Measurements from ENCODE around the gene PSMA3. TPM values are rescaled to one million over a fixed set of nuclear protein-coding genes. Genes with fewer than 3 reads are reported as not detected.

The PSMA3 gene
- total RNA-seq, 4 donors from 2014 or later = 61.2 to 204 (median 114) TPM

GRCh38 chr14:58307597-58308316 is 63.1 kb downstream of the PSMA3 start:
- Histone ChIP-seq H3K9me3 (no peaks in the 10 kb centered on the region), H3K4me3 (no peak overlapping the region), H3K36me3 (no peaks in the 10 kb centered on the region), H3K27me3 (no peaks in the 10 kb centered on the region), H3K27ac (no peak overlapping the region), H3K4me1 (peaks cover 0 to 4% of the 10 kb centered on the region in 2 donors)
- intact Hi-C loops (cut with DNase I; ENCODE audit: low total_unique reads) = no loop called here
- DNase-seq = no peak
- TF ChIP-seq CTCF (IDR thresholded peaks at IDR 0.05) (no peak), POLR2A (IDR thresholded peaks at IDR 0.05) (no peak)

GRCh38 chr14:58309086-58309485 is 64.4 kb downstream of the PSMA3 start:
- no peaks in the 10 kb centered on the region for H3K4me1 ChIP-seq
- intact Hi-C loops (cut with DNase I; ENCODE audit: low total_unique reads) = no loop called here
- DNase-seq = no peak
- no peaks in the 10 kb centered on the region for H3K36me3 ChIP-seq
- no peak overlapping the region for H3K27ac ChIP-seq
- H3K9me3 ChIP-seq = no peaks in the 10 kb centered on the region
- no peaks in the 10 kb centered on the region for H3K27me3 ChIP-seq
- TF ChIP-seq POLR2A (IDR thresholded peaks at IDR 0.05) = no peak
- TF ChIP-seq CTCF (IDR thresholded peaks at IDR 0.05) = no peak
- no peak overlapping the region for H3K4me3 ChIP-seq

- Histone ChIP-seq H3K4me1 (no peaks in the 10 kb centered on the region), H3K27ac (no peak overlapping the region), H3K36me3 (no peaks in the 10 kb centered on the region), H3K9me3 (no peaks in the 10 kb centered on the region), H3K27me3 (no peaks in the 10 kb centered on the region), H3K4me3 (no peak overlapping the region)
- intact Hi-C loops (cut with DNase I; ENCODE audit: low total_unique reads) = no loop called here
- no peak for TF ChIP-seq POLR2A (IDR thresholded peaks at IDR 0.05)
- TF ChIP-seq CTCF (IDR thresholded peaks at IDR 0.05) = no peak
- no peak for DNase-seq
These were observed 69.1 kb downstream of the PSMA3 start for GRCh38 chr14:58313699-58314098.

- Histone ChIP-seq H3K4me3 (no peak overlapping the region), H3K27me3 (no peaks in the 10 kb centered on the region), H3K27ac (no peak overlapping the region), H3K9me3 (no peaks in the 10 kb centered on the region), H3K36me3 (no peaks in the 10 kb centered on the region), H3K4me1 (no peaks in the 10 kb centered on the region)
- DNase-seq = no peak
- intact Hi-C loops (cut with DNase I; ENCODE audit: low total_unique reads) = no loop called here
- no peak for TF ChIP-seq POLR2A (IDR thresholded peaks at IDR 0.05)
- TF ChIP-seq CTCF (IDR thresholded peaks at IDR 0.05) = no peak
These were observed 71.0 kb downstream of the PSMA3 start for GRCh38 chr14:58315606-58316005.

Small RNAs within 50 kb of the gene (small RNA-seq; reads per million reads assigned to genes)
- not detected for gene RNU6-341P

Other genes starting within 250 kb of the PSMA3 start
- gene ARMH4, start 92.6 kb upstream of the PSMA3 start, total RNA-seq = 10 to 100 TPM in 3 of 4 donors, 1 to 10 TPM in 1; 8.2 to 49.9 (median 11.2) TPM
- 100 to 1,000 TPM in 1 of 4 donors, 10 to 100 TPM in 3; 57.4 to 203 (median 78.8) TPM for gene ACTR10, start 44.7 kb upstream of the PSMA3 start, total RNA-seq
- 10 to 100 TPM in 2 of 4 donors, 1 to 10 TPM in 2; 8.2 to 37.5 (median 21.0) TPM for gene ARID4A, start 53.7 kb downstream of the PSMA3 start, total RNA-seq
- 10 to 100 TPM in 1 of 4 donors, not detected in 3; 18.7 TPM for gene TOMM20L, start 151.1 kb downstream of the PSMA3 start, total RNA-seq
- gene TIMM9, start 182.7 kb downstream of the PSMA3 start, total RNA-seq = 10 to 100 TPM in 3 of 4 donors, 1 to 10 TPM in 1; 4.9 to 48.9 (median 30.4) TPM
- gene KIAA0586, start 182.9 kb downstream of the PSMA3 start, total RNA-seq = 10 to 100 TPM in 3 of 4 donors, 1 to 10 TPM in 1; 3.6 to 37.5 (median 15.0) TPM

All from uterus (tissue), 4 donors.